ENCODE measurements around the gene BACE1. TPM values are rescaled to one million over a fixed set of nuclear protein-coding genes. Genes with fewer than 3 reads are reported as not detected.

BACE1 gene
- total and polyA plus RNA-seq, 4 donors, result 7.3 to 21.8 (median 14.1) TPM

DNA sequence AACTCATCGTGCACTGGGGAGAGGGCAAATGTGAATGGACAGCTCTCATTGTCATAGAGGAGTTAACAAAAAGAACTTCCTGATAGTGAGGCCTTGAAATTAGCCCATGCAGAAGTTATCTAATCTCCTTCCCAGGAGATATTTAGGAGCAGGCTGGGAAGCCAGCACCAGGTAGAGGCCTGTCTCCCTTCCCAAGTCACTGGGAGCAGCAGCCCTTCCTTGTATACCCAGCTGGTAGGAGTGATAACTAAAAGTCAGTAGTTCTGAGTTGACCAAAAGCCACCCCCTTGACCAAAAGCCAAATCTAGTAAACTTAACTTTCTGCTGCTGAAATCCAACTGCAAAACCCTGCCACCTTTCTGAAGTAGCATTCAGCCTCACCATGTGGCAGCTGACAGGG, 26.3 kb downstream of the BACE1 start:
- H3K4me1 ChIP-seq (ENCODE audit: control insufficient read depth in 4 of 4, insufficient read depth in 4 of 4, low read length in 3 of 4), result no peaks in the 10 kb centered on the region
- 96% methylated on average over 1 of the region's 1 CpG for WGBS
- H3K36me3 ChIP-seq (ENCODE audit: control insufficient read depth in 4 of 4, insufficient read depth in 3 of 4, low read depth in 1 of 4, low read length in 3 of 4), result peaks cover 14 to 66% (median 33%) of the 10 kb centered on the region in 4 donors
- H3K9ac ChIP-seq (ENCODE audit: low read depth in 1 of 2, low read length in 2 of 2), result no peak overlapping the region
- TF ChIP-seq RAD21 (IDR thresholded peaks at IDR 0.05) (no peak), EGR1 (IDR thresholded peaks at IDR 0.05; ENCODE audit: low read depth in 2 of 2) (no peak), HNF4A (conservative IDR thresholded peaks at IDR 0.05) (no peak), GABPA (IDR thresholded peaks at IDR 0.05 in 1 of 2, conservative IDR thresholded peaks at IDR 0.05 in 1 of 2) (no peak), FOXA2 (IDR thresholded peaks at IDR 0.05) (no peak), JUND (IDR thresholded peaks at IDR 0.05) (no peak), FOXA1 (IDR thresholded peaks at IDR 0.05) (no peak), HNF4G (IDR thresholded peaks at IDR 0.05) (no peak), TAF1 (conservative IDR thresholded peaks at IDR 0.05) (no peak)
- TF ChIP-seq, protein P1, sequence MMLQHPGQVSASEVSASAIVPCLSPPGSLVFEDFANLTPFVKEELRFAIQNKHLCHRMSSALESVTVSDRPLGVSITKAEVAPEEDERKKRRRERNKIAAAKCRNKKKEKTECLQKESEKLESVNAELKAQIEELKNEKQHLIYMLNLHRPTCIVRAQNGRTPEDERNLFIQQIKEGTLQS (IDR thresholded peaks at IDR 0.05), result no peak
- TF ChIP-seq, protein P2, sequence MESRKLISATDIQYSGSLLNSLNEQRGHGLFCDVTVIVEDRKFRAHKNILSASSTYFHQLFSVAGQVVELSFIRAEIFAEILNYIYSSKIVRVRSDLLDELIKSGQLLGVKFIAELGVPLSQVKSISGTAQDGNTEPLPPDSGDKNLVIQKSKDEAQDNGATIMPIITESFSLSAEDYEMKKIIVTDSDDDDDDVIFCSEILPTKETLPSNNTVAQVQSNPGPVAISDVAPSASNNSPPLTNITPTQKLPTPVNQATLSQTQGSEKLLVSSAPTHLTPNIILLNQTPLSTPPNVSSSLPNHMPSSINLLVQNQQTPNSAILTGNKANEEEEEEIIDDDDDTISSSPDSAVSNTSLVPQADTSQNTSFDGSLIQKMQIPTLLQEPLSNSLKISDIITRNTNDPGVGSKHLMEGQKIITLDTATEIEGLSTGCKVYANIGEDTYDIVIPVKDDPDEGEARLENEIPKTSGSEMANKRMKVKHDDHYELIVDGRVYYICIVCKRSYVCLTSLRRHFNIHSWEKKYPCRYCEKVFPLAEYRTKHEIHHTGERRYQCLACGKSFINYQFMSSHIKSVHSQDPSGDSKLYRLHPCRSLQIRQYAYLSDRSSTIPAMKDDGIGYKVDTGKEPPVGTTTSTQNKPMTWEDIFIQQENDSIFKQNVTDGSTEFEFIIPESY (IDR thresholded peaks at IDR 0.05), result no peak
- TF ChIP-seq, protein P3, sequence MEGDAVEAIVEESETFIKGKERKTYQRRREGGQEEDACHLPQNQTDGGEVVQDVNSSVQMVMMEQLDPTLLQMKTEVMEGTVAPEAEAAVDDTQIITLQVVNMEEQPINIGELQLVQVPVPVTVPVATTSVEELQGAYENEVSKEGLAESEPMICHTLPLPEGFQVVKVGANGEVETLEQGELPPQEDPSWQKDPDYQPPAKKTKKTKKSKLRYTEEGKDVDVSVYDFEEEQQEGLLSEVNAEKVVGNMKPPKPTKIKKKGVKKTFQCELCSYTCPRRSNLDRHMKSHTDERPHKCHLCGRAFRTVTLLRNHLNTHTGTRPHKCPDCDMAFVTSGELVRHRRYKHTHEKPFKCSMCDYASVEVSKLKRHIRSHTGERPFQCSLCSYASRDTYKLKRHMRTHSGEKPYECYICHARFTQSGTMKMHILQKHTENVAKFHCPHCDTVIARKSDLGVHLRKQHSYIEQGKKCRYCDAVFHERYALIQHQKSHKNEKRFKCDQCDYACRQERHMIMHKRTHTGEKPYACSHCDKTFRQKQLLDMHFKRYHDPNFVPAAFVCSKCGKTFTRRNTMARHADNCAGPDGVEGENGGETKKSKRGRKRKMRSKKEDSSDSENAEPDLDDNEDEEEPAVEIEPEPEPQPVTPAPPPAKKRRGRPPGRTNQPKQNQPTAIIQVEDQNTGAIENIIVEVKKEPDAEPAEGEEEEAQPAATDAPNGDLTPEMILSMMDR (IDR thresholded peaks at IDR 0.05; ENCODE audit: low read depth, low read length, missing input control), result no peak
- TF ChIP-seq, protein P4, sequence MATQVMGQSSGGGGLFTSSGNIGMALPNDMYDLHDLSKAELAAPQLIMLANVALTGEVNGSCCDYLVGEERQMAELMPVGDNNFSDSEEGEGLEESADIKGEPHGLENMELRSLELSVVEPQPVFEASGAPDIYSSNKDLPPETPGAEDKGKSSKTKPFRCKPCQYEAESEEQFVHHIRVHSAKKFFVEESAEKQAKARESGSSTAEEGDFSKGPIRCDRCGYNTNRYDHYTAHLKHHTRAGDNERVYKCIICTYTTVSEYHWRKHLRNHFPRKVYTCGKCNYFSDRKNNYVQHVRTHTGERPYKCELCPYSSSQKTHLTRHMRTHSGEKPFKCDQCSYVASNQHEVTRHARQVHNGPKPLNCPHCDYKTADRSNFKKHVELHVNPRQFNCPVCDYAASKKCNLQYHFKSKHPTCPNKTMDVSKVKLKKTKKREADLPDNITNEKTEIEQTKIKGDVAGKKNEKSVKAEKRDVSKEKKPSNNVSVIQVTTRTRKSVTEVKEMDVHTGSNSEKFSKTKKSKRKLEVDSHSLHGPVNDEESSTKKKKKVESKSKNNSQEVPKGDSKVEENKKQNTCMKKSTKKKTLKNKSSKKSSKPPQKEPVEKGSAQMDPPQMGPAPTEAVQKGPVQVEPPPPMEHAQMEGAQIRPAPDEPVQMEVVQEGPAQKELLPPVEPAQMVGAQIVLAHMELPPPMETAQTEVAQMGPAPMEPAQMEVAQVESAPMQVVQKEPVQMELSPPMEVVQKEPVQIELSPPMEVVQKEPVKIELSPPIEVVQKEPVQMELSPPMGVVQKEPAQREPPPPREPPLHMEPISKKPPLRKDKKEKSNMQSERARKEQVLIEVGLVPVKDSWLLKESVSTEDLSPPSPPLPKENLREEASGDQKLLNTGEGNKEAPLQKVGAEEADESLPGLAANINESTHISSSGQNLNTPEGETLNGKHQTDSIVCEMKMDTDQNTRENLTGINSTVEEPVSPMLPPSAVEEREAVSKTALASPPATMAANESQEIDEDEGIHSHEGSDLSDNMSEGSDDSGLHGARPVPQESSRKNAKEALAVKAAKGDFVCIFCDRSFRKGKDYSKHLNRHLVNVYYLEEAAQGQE (IDR thresholded peaks at IDR 0.05), result no peak
- TF ChIP-seq, protein P5, sequence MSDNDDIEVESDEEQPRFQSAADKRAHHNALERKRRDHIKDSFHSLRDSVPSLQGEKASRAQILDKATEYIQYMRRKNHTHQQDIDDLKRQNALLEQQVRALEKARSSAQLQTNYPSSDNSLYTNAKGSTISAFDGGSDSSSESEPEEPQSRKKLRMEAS (IDR thresholded peaks at IDR 0.05), result no peak
- H3K9me3 ChIP-seq (ENCODE audit: control insufficient read depth in 4 of 4, low read length in 3 of 4), result no peaks in the 10 kb centered on the region
- no peak overlapping the region for H3K4me3 ChIP-seq (ENCODE audit: low read depth in 1 of 3, low read length in 3 of 3)
- no peak for DNase-seq (ENCODE audit: low spot score)
- no peaks in the 10 kb centered on the region for H3K27me3 ChIP-seq (ENCODE audit: control insufficient read depth in 4 of 4, insufficient read depth in 4 of 4, low read length in 3 of 4)
- H3K27ac ChIP-seq (ENCODE audit: low read depth in 1 of 2, low read length in 2 of 2), result no peak overlapping the region

DNA sequence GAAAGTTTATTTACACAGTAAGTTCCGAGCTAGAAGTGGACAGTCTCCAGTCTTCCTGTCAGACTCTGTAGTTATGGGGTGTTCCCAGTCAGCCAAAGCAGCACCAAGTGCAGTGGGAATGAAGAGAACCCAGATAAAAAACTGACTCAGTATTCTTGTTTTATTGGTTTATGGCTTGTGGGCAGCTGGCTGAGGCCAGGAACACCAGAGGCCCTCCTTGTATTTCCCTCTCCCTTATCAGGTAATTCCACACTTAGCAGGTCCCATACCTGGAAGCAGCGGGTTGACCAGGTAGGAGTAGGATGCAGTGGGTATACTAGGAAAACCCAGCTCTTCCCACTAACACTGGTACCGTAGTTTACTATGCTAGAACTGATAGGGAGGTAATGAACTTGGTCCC, 28.4 kb downstream of the BACE1 start:
- TF ChIP-seq HNF4A (conservative IDR thresholded peaks at IDR 0.05), result no peak
- TF ChIP-seq GABPA (IDR thresholded peaks at IDR 0.05 in 1 of 2, conservative IDR thresholded peaks at IDR 0.05 in 1 of 2), result no peak
- TF ChIP-seq RAD21 (IDR thresholded peaks at IDR 0.05), result no peak
- no peak for TF ChIP-seq FOXA1 (IDR thresholded peaks at IDR 0.05)
- TF ChIP-seq YY1 (IDR thresholded peaks at IDR 0.05), result no peak
- no peak for TF ChIP-seq FOXA2 (IDR thresholded peaks at IDR 0.05)
- TF ChIP-seq SP1 (IDR thresholded peaks at IDR 0.05), result no peak
- no peak for TF ChIP-seq RXRA (IDR thresholded peaks at IDR 0.05)
- TF ChIP-seq NR2F2 (IDR thresholded peaks at IDR 0.05), result no peak
- no peak for TF ChIP-seq JUND (IDR thresholded peaks at IDR 0.05)
- TF ChIP-seq, protein P2 (IDR thresholded peaks at IDR 0.05), result no peak
- TF ChIP-seq TAF1 (conservative IDR thresholded peaks at IDR 0.05), result no peak
- Histone ChIP-seq H3K36me3 (ENCODE audit: control insufficient read depth in 4 of 4, insufficient read depth in 3 of 4, low read depth in 1 of 4, low read length in 3 of 4) (peaks cover 14 to 61% (median 35%) of the 10 kb centered on the region in 4 donors), H3K4me3 (ENCODE audit: low read depth in 1 of 3, low read length in 3 of 3) (no peak overlapping the region), H3K27ac (ENCODE audit: low read depth in 1 of 2, low read length in 2 of 2) (no peak overlapping the region), H3K27me3 (ENCODE audit: control insufficient read depth in 4 of 4, insufficient read depth in 4 of 4, low read length in 3 of 4) (no peaks in the 10 kb centered on the region), H3K9me3 (ENCODE audit: control insufficient read depth in 4 of 4, low read length in 3 of 4) (no peaks in the 10 kb centered on the region), H3K4me1 (ENCODE audit: control insufficient read depth in 4 of 4, insufficient read depth in 4 of 4, low read length in 3 of 4) (no peaks in the 10 kb centered on the region), H3K9ac (ENCODE audit: low read depth in 1 of 2, low read length in 2 of 2) (no peak overlapping the region)
- 83% methylated on average over 3 of the region's 3 CpGs for whole genome bisulfite sequencing
- no peak for DNase-seq (ENCODE audit: low spot score)
